ENCODE results near the gene TMEM184B.

GRCh38 chr22:38187413-38188212 lies 85.2 kb downstream of the TMEM184B start:
- TF ChIP-seq CTCF (IDR thresholded peaks at IDR 0.05) = no peak
- TF ChIP-seq EZH2 (IDR thresholded peaks at IDR 0.05; ENCODE audit: borderline replicate concordance, insufficient read depth, low read depth, low read length, poor library complexity, severe bottlenecking) = no peak
